GM23248 (cell line): ENCODE data around the gene IQSEC1.

Experiments used
- EZH2 ChIP-seq: fragments of 200-600 bp; sonication (generic); IDR thresholded peaks from 2 replicates; pipeline ENCODE4 v1.6.1; 2018; ENCODE audit warnings: antibody characterized with exemption, mild to moderate bottlenecking; ENCODE audit not compliant: insufficient read depth, poor library complexity, severe bottlenecking
- EZH2phosphoT487 ChIP-seq: fragments of 200-600 bp; sonication (generic); IDR thresholded peaks from 2 replicates; pipeline ENCODE4 v1.6.1; 2018; ENCODE audit warnings: antibody characterized with exemption, moderate library complexity, mild to moderate bottlenecking, low read depth; ENCODE audit not compliant: insufficient read depth

GRCh38 chr3:12998648-12999047, 74.6 kb downstream of the IQSEC1 start:
- TF ChIP-seq EZH2phosphoT487 (no peak), EZH2 (no peak)
